Liver (tissue), 9 donors: Measurements from ENCODE around the gene KPNA4. TPM values are rescaled to one million over a fixed set of nuclear protein-coding genes. Genes with fewer than 3 reads are reported as not detected.

Source experiments
- DNase-seq: peaks from one replicate; pipeline ENCODE4 v3.0.0-alpha.2; 2017; ENCODE audit warnings: low spot score
- H3K27ac ChIP-seq, 2 donors: one replicate each; pipeline ENCODE4 v1.7.0; 2013; ENCODE audit warnings: inconsistent platforms in 2 of 2, low read length in 2 of 2, control low read depth in 1 of 2, low read depth in 1 of 2, mild to moderate bottlenecking in 1 of 2
- H3K27me3 ChIP-seq, 4 donors: one replicate each; pipeline versions ENCODE4 v1.6.1 to v1.7.0; 2013; ENCODE audit warnings: low read length in 3 of 4, inconsistent platforms in 1 of 4, mild to moderate bottlenecking in 1 of 4, moderate library complexity in 1 of 4; ENCODE audit not compliant: control insufficient read depth in 4 of 4, insufficient read depth in 4 of 4
- H3K36me3 ChIP-seq, 4 donors: one replicate each; pipeline versions ENCODE4 v1.6.1 to v1.7.0; 2013; ENCODE audit warnings: low read length in 3 of 4, mild to moderate bottlenecking in 3 of 4, low read depth in 1 of 4, moderate library complexity in 1 of 4; ENCODE audit not compliant: control insufficient read depth in 4 of 4, insufficient read depth in 3 of 4
- H3K4me1 ChIP-seq, 4 donors: one replicate each; pipeline versions ENCODE4 v1.6.1 to v1.7.0; 2013; ENCODE audit warnings: low read length in 3 of 4, mild to moderate bottlenecking in 3 of 4, moderate library complexity in 1 of 4; ENCODE audit not compliant: control insufficient read depth in 4 of 4, insufficient read depth in 4 of 4
- H3K4me3 ChIP-seq, 3 donors: one replicate each; pipeline versions ENCODE4 v1.6.1 to v1.7.0; 2013; ENCODE audit warnings: low read length in 3 of 3, control low read depth in 1 of 3, low read depth in 1 of 3, mild to moderate bottlenecking in 1 of 3
- H3K9ac ChIP-seq, 2 donors: one replicate each; pipeline ENCODE4 v1.7.0; 2013; ENCODE audit warnings: low read length in 2 of 2, mild to moderate bottlenecking in 2 of 2, moderate library complexity in 2 of 2, control low read depth in 1 of 2, low read depth in 1 of 2
- H3K9me3 ChIP-seq, 4 donors: one replicate each; pipeline versions ENCODE4 v1.6.1 to v1.7.0; 2013; ENCODE audit warnings: low read length in 3 of 4; ENCODE audit not compliant: control insufficient read depth in 4 of 4
- EGR1 ChIP-seq, 2 donors: IDR thresholded peaks; 2 replicates each; pipeline ENCODE4 v1.6.1; 2016 to 2018; ENCODE audit warnings: antibody characterized with exemption in 2 of 2, low read depth in 2 of 2
- HNF4A ChIP-seq, 2 donors: conservative IDR thresholded peaks; 2 replicates each; pipeline ENCODE4 v1.6.1; 2016; ENCODE audit warnings: antibody characterized with exemption in 2 of 2, mild to moderate bottlenecking in 2 of 2
- JUND ChIP-seq, 2 donors: IDR thresholded peaks; 2 replicates each; pipeline ENCODE4 v1.6.1; 2016; ENCODE audit warnings: antibody characterized with exemption in 2 of 2
- NR2F2 ChIP-seq: IDR thresholded peaks from 2 replicates; pipeline ENCODE4 v1.6.1; 2016; ENCODE audit warnings: antibody characterized with exemption
- RAD21 ChIP-seq, 2 donors: IDR thresholded peaks; 2 replicates each; pipeline ENCODE4 v1.6.1; 2016; ENCODE audit warnings: antibody characterized with exemption in 2 of 2, mild to moderate bottlenecking in 2 of 2
- SP1 ChIP-seq: IDR thresholded peaks from 2 replicates; pipeline ENCODE4 v1.6.1; 2018; ENCODE audit warnings: antibody characterized with exemption, mild to moderate bottlenecking
- TAF1 ChIP-seq: conservative IDR thresholded peaks from 2 replicates; pipeline ENCODE4 v1.6.1; 2016; ENCODE audit warnings: antibody characterized with exemption, mild to moderate bottlenecking
- YY1 ChIP-seq: IDR thresholded peaks from 2 replicates; pipeline ENCODE4 v1.6.1; 2016; ENCODE audit warnings: antibody characterized with exemption, mild to moderate bottlenecking
- WGBS: extraction: QIAGEN DNeasy Blood & Tissue Kit; methylation state at CpG from one replicate; pipeline ENCODE4 v1.1.7; 2013; 5-methylcytosine and 5-hydroxymethylcytosine counted together
- polyA plus RNA-seq, 2 donors: library from polyadenylated mRNA; stranded (reverse) in 1 of 2; unstranded in 1 of 2; fragments of 200-250 nt in 1 of 2; fragments of >200 nt in 1 of 2; fragmentation: Nextera tagmentation in 1 of 2; extraction: Ambion mirVana in 1 of 2; gene quantifications; one replicate each; pipeline versions ENCODE4 v1.2.1 to v1.2.3, GENCODE V29; 2013 to 2015
- total RNA-seq, 2 donors: library from RNA; depleted of rRNA; stranded (reverse); fragments of >200 nt; gene quantifications; one replicate each; pipeline ENCODE4 v1.2.3, GENCODE V29; 2014
- TF ChIP-seq, protein P1 (sequence below): IDR thresholded peaks from 2 replicates; pipeline ENCODE4 v1.6.1; 2016; ENCODE audit warnings: antibody characterized with exemption, mild to moderate bottlenecking
- TF ChIP-seq, protein P2 (sequence below): IDR thresholded peaks from 2 replicates; pipeline ENCODE4 v1.6.1; 2016; ENCODE audit warnings: antibody characterized with exemption
- TF ChIP-seq, protein P3 (sequence below): IDR thresholded peaks from 2 replicates; pipeline ENCODE4 v1.6.1; 2016; ENCODE audit warnings: antibody characterized with exemption
- TF ChIP-seq, protein P4 (sequence below): fragments of 150-350 bp; IDR thresholded peaks from 2 replicates; pipeline ENCODE4 v1.5.1; 2017; ENCODE audit warnings: improper control_type of control experiment, low read depth, low read length; ENCODE audit not compliant: missing input control
- donor health status: healthy.
- donor health status: healthy.
- donor health status: healthy.
- donor health status: healthy.
- donor health status: healthy.

Gene KPNA4
- total and polyA plus RNA-seq, 4 donors = 6.1 to 14.1 (median 10.3) TPM

DNA sequence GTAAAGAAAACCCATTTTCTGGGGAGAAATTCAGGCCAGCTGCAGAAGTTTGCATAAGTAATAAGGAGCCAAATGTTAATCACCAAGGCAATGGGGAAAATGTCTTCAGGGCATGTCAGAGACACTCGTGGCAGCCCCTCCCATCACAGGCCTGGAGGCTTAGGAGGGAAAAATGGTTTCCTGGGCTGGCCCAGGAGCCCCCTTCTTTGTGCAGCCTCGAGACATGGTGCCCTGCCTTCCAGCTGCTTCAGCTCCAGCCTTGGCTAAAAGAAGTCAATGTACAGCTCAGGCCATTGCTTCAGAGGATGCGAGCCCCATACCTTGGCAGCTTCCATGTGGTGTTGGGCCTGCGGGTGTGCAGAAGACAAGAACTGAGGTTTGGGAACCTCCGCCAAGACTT is 95.2 kb downstream of the KPNA4 start (continued):
- TF ChIP-seq, protein P1, sequence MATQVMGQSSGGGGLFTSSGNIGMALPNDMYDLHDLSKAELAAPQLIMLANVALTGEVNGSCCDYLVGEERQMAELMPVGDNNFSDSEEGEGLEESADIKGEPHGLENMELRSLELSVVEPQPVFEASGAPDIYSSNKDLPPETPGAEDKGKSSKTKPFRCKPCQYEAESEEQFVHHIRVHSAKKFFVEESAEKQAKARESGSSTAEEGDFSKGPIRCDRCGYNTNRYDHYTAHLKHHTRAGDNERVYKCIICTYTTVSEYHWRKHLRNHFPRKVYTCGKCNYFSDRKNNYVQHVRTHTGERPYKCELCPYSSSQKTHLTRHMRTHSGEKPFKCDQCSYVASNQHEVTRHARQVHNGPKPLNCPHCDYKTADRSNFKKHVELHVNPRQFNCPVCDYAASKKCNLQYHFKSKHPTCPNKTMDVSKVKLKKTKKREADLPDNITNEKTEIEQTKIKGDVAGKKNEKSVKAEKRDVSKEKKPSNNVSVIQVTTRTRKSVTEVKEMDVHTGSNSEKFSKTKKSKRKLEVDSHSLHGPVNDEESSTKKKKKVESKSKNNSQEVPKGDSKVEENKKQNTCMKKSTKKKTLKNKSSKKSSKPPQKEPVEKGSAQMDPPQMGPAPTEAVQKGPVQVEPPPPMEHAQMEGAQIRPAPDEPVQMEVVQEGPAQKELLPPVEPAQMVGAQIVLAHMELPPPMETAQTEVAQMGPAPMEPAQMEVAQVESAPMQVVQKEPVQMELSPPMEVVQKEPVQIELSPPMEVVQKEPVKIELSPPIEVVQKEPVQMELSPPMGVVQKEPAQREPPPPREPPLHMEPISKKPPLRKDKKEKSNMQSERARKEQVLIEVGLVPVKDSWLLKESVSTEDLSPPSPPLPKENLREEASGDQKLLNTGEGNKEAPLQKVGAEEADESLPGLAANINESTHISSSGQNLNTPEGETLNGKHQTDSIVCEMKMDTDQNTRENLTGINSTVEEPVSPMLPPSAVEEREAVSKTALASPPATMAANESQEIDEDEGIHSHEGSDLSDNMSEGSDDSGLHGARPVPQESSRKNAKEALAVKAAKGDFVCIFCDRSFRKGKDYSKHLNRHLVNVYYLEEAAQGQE = no peak

DNA sequence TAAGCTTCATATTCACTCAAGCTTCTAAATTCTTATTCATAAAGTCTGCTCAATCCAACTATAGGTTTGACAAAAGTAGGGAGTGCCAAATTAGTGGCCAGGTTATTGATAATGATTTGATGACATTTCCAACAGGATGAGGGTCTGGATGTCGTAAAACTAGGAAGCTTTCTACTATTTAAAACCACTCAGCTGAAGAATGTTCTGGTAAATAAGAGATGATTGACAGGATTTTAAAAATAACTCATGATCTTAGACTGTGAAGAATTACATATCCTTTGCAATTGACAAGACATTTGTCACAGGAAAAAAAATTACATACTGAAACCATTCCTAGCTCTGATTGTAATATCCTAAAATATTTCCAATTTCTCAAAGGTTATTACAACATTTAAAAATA is 100.4 kb downstream of the KPNA4 start:
- H3K27ac ChIP-seq = no peak overlapping the region
- TF ChIP-seq, protein P2, sequence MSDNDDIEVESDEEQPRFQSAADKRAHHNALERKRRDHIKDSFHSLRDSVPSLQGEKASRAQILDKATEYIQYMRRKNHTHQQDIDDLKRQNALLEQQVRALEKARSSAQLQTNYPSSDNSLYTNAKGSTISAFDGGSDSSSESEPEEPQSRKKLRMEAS = no peak
- TF ChIP-seq HNF4A (conservative IDR thresholded peaks at IDR 0.05) = no peak
- no peak for TF ChIP-seq TAF1
- TF ChIP-seq EGR1 (IDR thresholded peaks at IDR 0.05; ENCODE audit: low read depth in 2 of 2) = no peak
- TF ChIP-seq, protein P3, sequence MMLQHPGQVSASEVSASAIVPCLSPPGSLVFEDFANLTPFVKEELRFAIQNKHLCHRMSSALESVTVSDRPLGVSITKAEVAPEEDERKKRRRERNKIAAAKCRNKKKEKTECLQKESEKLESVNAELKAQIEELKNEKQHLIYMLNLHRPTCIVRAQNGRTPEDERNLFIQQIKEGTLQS = no peak
- TF ChIP-seq SP1 = no peak
- TF ChIP-seq RAD21 (IDR thresholded peaks at IDR 0.05) = no peak
- TF ChIP-seq, protein P4, sequence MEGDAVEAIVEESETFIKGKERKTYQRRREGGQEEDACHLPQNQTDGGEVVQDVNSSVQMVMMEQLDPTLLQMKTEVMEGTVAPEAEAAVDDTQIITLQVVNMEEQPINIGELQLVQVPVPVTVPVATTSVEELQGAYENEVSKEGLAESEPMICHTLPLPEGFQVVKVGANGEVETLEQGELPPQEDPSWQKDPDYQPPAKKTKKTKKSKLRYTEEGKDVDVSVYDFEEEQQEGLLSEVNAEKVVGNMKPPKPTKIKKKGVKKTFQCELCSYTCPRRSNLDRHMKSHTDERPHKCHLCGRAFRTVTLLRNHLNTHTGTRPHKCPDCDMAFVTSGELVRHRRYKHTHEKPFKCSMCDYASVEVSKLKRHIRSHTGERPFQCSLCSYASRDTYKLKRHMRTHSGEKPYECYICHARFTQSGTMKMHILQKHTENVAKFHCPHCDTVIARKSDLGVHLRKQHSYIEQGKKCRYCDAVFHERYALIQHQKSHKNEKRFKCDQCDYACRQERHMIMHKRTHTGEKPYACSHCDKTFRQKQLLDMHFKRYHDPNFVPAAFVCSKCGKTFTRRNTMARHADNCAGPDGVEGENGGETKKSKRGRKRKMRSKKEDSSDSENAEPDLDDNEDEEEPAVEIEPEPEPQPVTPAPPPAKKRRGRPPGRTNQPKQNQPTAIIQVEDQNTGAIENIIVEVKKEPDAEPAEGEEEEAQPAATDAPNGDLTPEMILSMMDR = no peak
- TF ChIP-seq, protein P1 = no peak
- DNase-seq = no peak
- no peaks in the 10 kb centered on the region for H3K36me3 ChIP-seq
- H3K4me1 ChIP-seq = no peaks in the 10 kb centered on the region
- no peak overlapping the region for H3K4me3 ChIP-seq
- no peak overlapping the region for H3K9ac ChIP-seq
- H3K27me3 ChIP-seq = no peaks in the 10 kb centered on the region
- WGBS = 92% methylated on average over 1 of the region's 1 CpG
- no peaks in the 10 kb centered on the region for H3K9me3 ChIP-seq

DNA sequence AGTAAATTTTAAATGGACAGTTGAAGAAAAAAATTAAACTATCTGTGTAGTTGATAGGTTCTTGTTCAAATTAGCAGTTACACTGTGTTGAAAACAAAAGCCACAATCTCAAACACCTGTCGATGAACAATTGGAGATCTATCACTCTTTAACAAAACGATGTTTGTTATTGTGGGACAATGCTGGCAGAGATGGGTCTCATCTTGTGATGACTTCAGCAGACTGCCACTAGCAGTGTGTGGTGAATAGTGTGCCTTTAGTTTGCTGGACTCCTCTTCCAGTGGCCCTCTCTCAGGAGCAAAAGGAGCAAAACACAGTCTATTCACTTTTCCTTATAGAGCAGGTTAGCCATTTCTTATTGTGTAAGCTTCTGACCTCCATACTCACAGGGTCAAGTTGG is 101.0 kb downstream of the KPNA4 start:
- Histone ChIP-seq H3K27ac (no peak overlapping the region), H3K27me3 (no peaks in the 10 kb centered on the region), H3K4me3 (no peak overlapping the region), H3K9ac (no peak overlapping the region), H3K4me1 (no peaks in the 10 kb centered on the region), H3K9me3 (no peaks in the 10 kb centered on the region), H3K36me3 (no peaks in the 10 kb centered on the region)
- WGBS = 87% methylated on average over 2 of the region's 2 CpGs
- TF ChIP-seq EGR1 (IDR thresholded peaks at IDR 0.05; ENCODE audit: low read depth in 2 of 2) (no peak), NR2F2 (no peak), TAF1 (no peak), YY1 (no peak), JUND (IDR thresholded peaks at IDR 0.05) (no peak), SP1 (no peak)
- TF ChIP-seq, protein P3 = no peak
- TF ChIP-seq, protein P4 = no peak
- no peak for DNase-seq
